IPS DF 6.9 (cell line): ENCODE measurements around the gene FBXW5.

ENCODE experiments used
- DNase-seq: peaks from one replicate; pipeline ENCODE4 v3.0.0-alpha.2; 2013; ENCODE audit warnings: low read depth, low spot score
- H3K27ac ChIP-seq: one replicate; pipeline ENCODE4 v1.5.1; 2013; ENCODE audit warnings: low read length, control low read depth
- H3K27me3 ChIP-seq: 2 replicates; pipeline ENCODE4 v1.6.1; 2013; ENCODE audit warnings: mild to moderate bottlenecking, low read length; ENCODE audit not compliant: control insufficient read depth, insufficient read depth
- H3K36me3 ChIP-seq: 2 replicates; pipeline ENCODE4 v1.6.1; 2013; ENCODE audit warnings: low read length; ENCODE audit not compliant: control insufficient read depth, insufficient read depth
- H3K4me1 ChIP-seq: 2 replicates; pipeline ENCODE4 v1.6.1; 2013; ENCODE audit warnings: low read length; ENCODE audit not compliant: control insufficient read depth, insufficient read depth
- H3K4me3 ChIP-seq: 2 replicates; pipeline ENCODE4 v1.5.1; 2013; ENCODE audit warnings: mild to moderate bottlenecking, low read length
- H3K9me3 ChIP-seq: 2 replicates; pipeline ENCODE4 v1.6.1; 2013; ENCODE audit warnings: low read length, inconsistent platforms; ENCODE audit not compliant: control insufficient read depth, insufficient read depth
- WGBS: extraction: QIAGEN DNeasy Blood & Tissue Kit; methylation state at CpG from one replicate; pipeline ENCODE4 v1.1.7; 2013; ENCODE audit warnings: mixed read lengths, missing lambda C conversion rate; ENCODE audit not compliant: insufficient read length, insufficient coverage; 5-methylcytosine and 5-hydroxymethylcytosine counted together

Gene FBXW5

GRCh38 chr9:136944519-136945332 lies at the start of gene FBXW5, which contains the start of gene C8G:
FBXW5 (minus strand) TSS chr9:136944738; CDS start chr9:136944083, 655 bp downstream.
C8G (plus strand) TSS chr9:136945243; CDS start chr9:136945321, 78 bp downstream.
- WGBS = no CpG with 5 or more reads among the region's 74 CpGs
- Histone ChIP-seq H3K9me3 (no peaks in the 10 kb centered on the region), H3K4me1 (peaks cover 5% of the 10 kb centered on the region; the same call in 1 of the 2 replicates), H3K27me3 (no peaks in the 10 kb centered on the region), H3K4me3 (peak within 1 kb of the TSS; percentile 80), H3K36me3 (peaks cover 26% of the 10 kb centered on the region), H3K27ac (no peak within 1 kb of the TSS)
- DNase-seq = peak; percentile 75

GRCh38 chr9:136992819-136993369 lies 48.4 kb upstream of the FBXW5 start:
- Histone ChIP-seq H3K4me3 (peak overlapping the region; percentile 75; the same call in 1 of the 2 replicates), H3K9me3 (no peaks in the 10 kb centered on the region), H3K4me1 (peaks cover 18% of the 10 kb centered on the region), H3K36me3 (no peaks in the 10 kb centered on the region; the same call in 1 of the 2 replicates), H3K27me3 (no peaks in the 10 kb centered on the region; the same call in 1 of the 2 replicates), H3K27ac (no peak overlapping the region)
- no peak for DNase-seq
- no CpG with 5 or more reads among the region's 18 CpGs for WGBS

- Histone ChIP-seq H3K27me3 (no peaks in the 10 kb centered on the region; the same call in 1 of the 2 replicates), H3K4me1 (peaks cover 15% of the 10 kb centered on the region), H3K27ac (no peak within 1 kb of the TSS), H3K36me3 (no peaks in the 10 kb centered on the region; the same call in 1 of the 2 replicates), H3K4me3 (peak within 1 kb of the TSS; percentile 75), H3K9me3 (no peaks in the 10 kb centered on the region)
- WGBS = no CpG with 5 or more reads among the region's 92 CpGs
- no peak for DNase-seq
Observed at GRCh38 chr9:136991993-136992818, 47.7 kb upstream of the FBXW5 start, which contains the start of gene PAXX. PAXX (plus strand) TSS chr9:136992422; CDS start chr9:136992444, 22 bp downstream.

- Histone ChIP-seq H3K4me1 (peaks cover 7% of the 10 kb centered on the region), H3K4me3 (no peak overlapping the region), H3K27me3 (peaks cover 4% of the 10 kb centered on the region; the same call in 1 of the 2 replicates), H3K36me3 (no peaks in the 10 kb centered on the region; the same call in 1 of the 2 replicates), H3K9me3 (no peaks in the 10 kb centered on the region), H3K27ac (no peak overlapping the region)
- no peak for DNase-seq
- WGBS = no CpG with 5 or more reads among the region's 10 CpGs
Observed at GRCh38 chr9:136990242-136990911, 45.8 kb upstream of the FBXW5 start.

GRCh38 chr9:136988872-136989271 lies 44.3 kb upstream of the FBXW5 start:
- peaks cover 3% of the 10 kb centered on the region; the same call in 1 of the 2 replicates for H3K4me1 ChIP-seq
- no peaks in the 10 kb centered on the region for H3K9me3 ChIP-seq
- DNase-seq = no peak
- no peak overlapping the region for H3K27ac ChIP-seq
- no peak overlapping the region for H3K4me3 ChIP-seq
- no CpG with 5 or more reads among the region's 4 CpGs for WGBS
- H3K27me3 ChIP-seq = peaks cover 8% of the 10 kb centered on the region; the same call in 1 of the 2 replicates
- no peaks in the 10 kb centered on the region; the same call in 1 of the 2 replicates for H3K36me3 ChIP-seq

GRCh38 chr9:136985853-136986252 lies 41.3 kb upstream of the FBXW5 start:
- Histone ChIP-seq H3K27ac (no peak overlapping the region), H3K4me3 (no peak overlapping the region; the same call in 1 of the 2 replicates), H3K9me3 (no peaks in the 10 kb centered on the region), H3K4me1 (no peaks in the 10 kb centered on the region; the same call in 1 of the 2 replicates), H3K27me3 (peaks cover 8% of the 10 kb centered on the region; the same call in 1 of the 2 replicates), H3K36me3 (no peaks in the 10 kb centered on the region)
- no CpG with 5 or more reads among the region's 33 CpGs for WGBS
- no peak for DNase-seq

- Histone ChIP-seq H3K27ac (no peak overlapping the region), H3K27me3 (peaks cover 8% of the 10 kb centered on the region; the same call in 1 of the 2 replicates), H3K9me3 (no peaks in the 10 kb centered on the region), H3K4me1 (no peaks in the 10 kb centered on the region; the same call in 1 of the 2 replicates), H3K36me3 (no peaks in the 10 kb centered on the region), H3K4me3 (peak overlapping the region; percentile 10; the same call in 1 of the 2 replicates)
- DNase-seq = no peak
- no CpG with 5 or more reads among the region's 48 CpGs for WGBS
Observed at GRCh38 chr9:136985027-136985602, 40.6 kb upstream of the FBXW5 start.

GRCh38 chr9:136984464-136985026 lies 40.0 kb upstream of the FBXW5 start:
- no peak for DNase-seq
- Histone ChIP-seq H3K36me3 (no peaks in the 10 kb centered on the region), H3K4me3 (peak overlapping the region; percentile 10; the same call in 1 of the 2 replicates), H3K9me3 (no peaks in the 10 kb centered on the region), H3K27me3 (peaks cover 8% of the 10 kb centered on the region; the same call in 1 of the 2 replicates), H3K27ac (no peak overlapping the region), H3K4me1 (no peaks in the 10 kb centered on the region; the same call in 1 of the 2 replicates)
- WGBS = no CpG with 5 or more reads among the region's 29 CpGs

GRCh38 chr9:136983656-136984314 lies 39.2 kb upstream of the FBXW5 start:
- no peak overlapping the region for H3K27ac ChIP-seq
- no peaks in the 10 kb centered on the region for H3K9me3 ChIP-seq
- no peak for DNase-seq
- H3K4me3 ChIP-seq = no peak overlapping the region
- H3K27me3 ChIP-seq = peaks cover 8% of the 10 kb centered on the region; the same call in 1 of the 2 replicates
- H3K36me3 ChIP-seq = no peaks in the 10 kb centered on the region
- WGBS = no CpG with 5 or more reads among the region's 11 CpGs
- no peaks in the 10 kb centered on the region; the same call in 1 of the 2 replicates for H3K4me1 ChIP-seq
